NCI-H69 (cell line): ENCODE results near the gene S1PR3.
"Not testable (repeated sequence)": the region's sequence is repeated elsewhere in the genome, so short reads cannot be mapped to it uniquely, and the experiment has no call there.

ENCODE experiments used
- DNase-seq: peaks from one replicate; lab custom pipeline; 2025; lab: John Stamatoyannopoulos, UW

The S1PR3 gene

GRCh38 chr9:88991066-88992034 is at the start of gene S1PR3:
TSS of gene S1PR3 (plus strand) at chr9:88991468. CDS start at chr9:89001201, 9,733 bp downstream.
- DNase-seq, result no peak

GRCh38 chr9:88941586-88941985 is 49.7 kb upstream of the S1PR3 start:
- not testable (repeated sequence) for DNase-seq

- no peak for DNase-seq
Observed at GRCh38 chr9:88942411-88942810, 48.9 kb upstream of the S1PR3 start.

GRCh38 chr9:88945636-88946333 is 45.5 kb upstream of the S1PR3 start:
- DNase-seq, result no peak

GRCh38 chr9:88947581-88948573 is 43.4 kb upstream of the S1PR3 start:
- DNase-seq, result no peak

- DNase-seq, result peak; percentile 83
Observed at GRCh38 chr9:88949425-88949824, 41.8 kb upstream of the S1PR3 start.

- DNase-seq, result peak; percentile 6
Observed at GRCh38 chr9:88949961-88950340, 41.3 kb upstream of the S1PR3 start.

GRCh38 chr9:88950341-88951154 is 40.7 kb upstream of the S1PR3 start:
- DNase-seq, result no peak

- no peak for DNase-seq
Observed at GRCh38 chr9:88951155-88951542, 40.1 kb upstream of the S1PR3 start.

- DNase-seq, result no peak
Observed at GRCh38 chr9:88952086-88952615, 39.1 kb upstream of the S1PR3 start.

GRCh38 chr9:88952976-88953375 is 38.3 kb upstream of the S1PR3 start:
- DNase-seq, result no peak

- DNase-seq, result no peak
Observed at GRCh38 chr9:88953381-88954029, 37.8 kb upstream of the S1PR3 start.

GRCh38 chr9:88954066-88954465 is 37.2 kb upstream of the S1PR3 start:
- no peak for DNase-seq

- DNase-seq, result peak; percentile 20
Observed at GRCh38 chr9:88957526-88957925, 33.7 kb upstream of the S1PR3 start.

- no peak for DNase-seq
Observed at GRCh38 chr9:88959727-88960469, 31.4 kb upstream of the S1PR3 start.

GRCh38 chr9:88960632-88961031 is 30.6 kb upstream of the S1PR3 start:
- no peak for DNase-seq

GRCh38 chr9:88965473-88965872 is 25.8 kb upstream of the S1PR3 start:
- DNase-seq, result no peak

GRCh38 chr9:88966894-88967676 is 24.2 kb upstream of the S1PR3 start:
- DNase-seq, result no peak

- no peak for DNase-seq
Observed at GRCh38 chr9:88968799-88969198, 22.5 kb upstream of the S1PR3 start.
